ENCODE results near the gene SIPA1L3.
"Not testable (repeated sequence)": the region's sequence is repeated elsewhere in the genome, so short reads cannot be mapped to it uniquely, and the experiment has no call there.

The SIPA1L3 gene

GRCh38 chr19:37906869-37907734 lies at the start of gene SIPA1L3:
Gene SIPA1L3 (plus strand): TSS chr19:37907208. CDS start chr19:38081566, 174,358 bp downstream.
- DNase-seq (ENCODE audit: insufficient read length, low spot score) (peak; percentile 92), FAIRE-seq (peak; percentile 91)

GRCh38 chr19:37864501-37864900 lies 42.5 kb upstream of the SIPA1L3 start:
- FAIRE-seq (no peak), DNase-seq (ENCODE audit: insufficient read length, low spot score) (no peak)

- DNase-seq (ENCODE audit: insufficient read length, low spot score); FAIRE-seq: not testable (repeated sequence)
These were observed 41.1 kb upstream of the SIPA1L3 start for GRCh38 chr19:37865930-37866329.

DNA sequence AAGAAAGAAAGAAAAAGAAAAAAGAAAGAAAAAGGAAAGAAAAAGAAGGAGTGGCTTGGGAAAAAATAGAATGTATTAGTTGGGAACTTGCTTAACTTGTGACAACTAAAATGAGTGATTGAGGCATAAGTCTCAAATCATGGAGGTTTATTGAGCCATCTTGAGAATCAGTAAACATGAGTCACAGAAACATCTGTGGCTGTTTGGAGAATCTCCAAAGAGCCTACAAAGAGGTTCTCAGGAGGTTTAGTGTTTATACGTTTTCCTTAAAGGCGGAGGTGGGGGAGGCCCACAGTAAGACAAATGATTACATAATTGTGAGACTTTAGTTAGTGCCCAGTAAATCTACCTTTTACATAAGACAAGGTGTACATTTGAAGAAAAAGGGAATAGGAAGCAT lies 39.2 kb upstream of the SIPA1L3 start:
- DNase-seq (ENCODE audit: insufficient read length, low spot score) (no peak), FAIRE-seq (no peak)

GRCh38 chr19:37869766-37870340 lies 37.2 kb upstream of the SIPA1L3 start:
- DNase-seq (ENCODE audit: insufficient read length, low spot score) (no peak), FAIRE-seq (no peak)

DNA sequence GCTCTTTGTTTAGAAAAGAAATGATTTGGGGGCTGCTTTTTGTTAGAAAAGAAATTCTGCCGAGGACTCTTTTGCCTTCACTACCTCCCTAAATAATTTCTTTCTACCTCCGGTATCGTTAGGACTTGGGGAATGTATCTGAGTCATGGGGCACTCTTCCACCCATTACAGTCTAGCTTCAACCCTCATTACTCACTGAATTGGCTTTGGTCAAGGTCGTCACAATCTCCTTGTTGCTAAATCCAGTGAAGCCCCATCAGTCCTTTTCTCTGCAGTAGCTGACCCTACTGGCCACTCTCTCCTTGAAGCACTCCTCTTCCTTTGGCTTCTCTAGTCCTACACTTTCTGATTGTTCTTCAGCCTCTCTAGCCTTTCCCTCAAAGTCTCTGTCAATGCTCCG lies 34.6 kb upstream of the SIPA1L3 start:
- FAIRE-seq (no peak), DNase-seq (ENCODE audit: insufficient read length, low spot score) (no peak)

DNA sequence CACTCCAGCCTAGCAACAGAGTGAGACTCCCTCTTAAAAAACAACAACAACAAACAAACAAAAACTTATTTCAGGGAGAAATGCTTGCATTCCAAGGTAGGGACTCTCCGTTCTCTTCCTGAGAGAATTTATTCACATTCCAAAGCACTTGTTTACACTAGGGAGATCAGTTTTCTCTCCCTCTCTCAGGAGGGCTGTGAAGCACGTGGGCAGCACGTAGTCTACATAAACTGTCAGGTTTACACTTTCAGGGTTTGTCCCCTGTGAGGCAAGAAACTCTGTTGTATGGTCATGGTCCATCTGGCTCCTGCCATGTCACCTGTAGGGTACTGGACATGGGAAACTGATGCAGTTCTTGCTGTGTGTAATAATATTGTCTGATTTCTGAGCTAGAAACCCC lies 32.2 kb upstream of the SIPA1L3 start:
- no peak for FAIRE-seq

DNA sequence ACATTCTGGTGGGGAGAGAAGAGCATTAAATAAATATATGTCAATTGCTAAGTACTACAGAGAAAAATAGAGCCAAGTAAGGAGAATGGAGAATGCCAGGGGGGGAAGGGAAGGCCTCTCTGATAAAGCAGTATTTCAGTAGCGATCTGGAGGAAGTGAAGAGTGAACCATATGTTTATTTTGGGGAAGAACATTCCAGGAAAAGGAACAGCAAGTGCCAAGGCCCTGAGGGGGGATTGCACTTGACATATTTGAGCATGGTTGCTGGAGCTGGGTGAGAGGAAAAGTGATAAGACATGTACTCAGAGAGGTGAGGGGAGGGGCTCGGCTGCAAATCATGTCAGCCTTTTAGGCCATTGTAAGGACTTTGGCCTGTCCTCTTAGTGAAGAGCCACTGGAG lies 31.0 kb upstream of the SIPA1L3 start:
- no peak for FAIRE-seq

More for the DNA sequence above, 32.2 kb upstream of the SIPA1L3 start:
- no peak for DNase-seq (ENCODE audit: insufficient read length, low spot score)

GRCh38 chr19:37877147-37877546 lies 29.9 kb upstream of the SIPA1L3 start:
- DNase-seq (ENCODE audit: insufficient read length, low spot score) (no peak), FAIRE-seq (no peak)

More for the DNA sequence above, 31.0 kb upstream of the SIPA1L3 start:
- no peak for DNase-seq (ENCODE audit: insufficient read length, low spot score)

DNA sequence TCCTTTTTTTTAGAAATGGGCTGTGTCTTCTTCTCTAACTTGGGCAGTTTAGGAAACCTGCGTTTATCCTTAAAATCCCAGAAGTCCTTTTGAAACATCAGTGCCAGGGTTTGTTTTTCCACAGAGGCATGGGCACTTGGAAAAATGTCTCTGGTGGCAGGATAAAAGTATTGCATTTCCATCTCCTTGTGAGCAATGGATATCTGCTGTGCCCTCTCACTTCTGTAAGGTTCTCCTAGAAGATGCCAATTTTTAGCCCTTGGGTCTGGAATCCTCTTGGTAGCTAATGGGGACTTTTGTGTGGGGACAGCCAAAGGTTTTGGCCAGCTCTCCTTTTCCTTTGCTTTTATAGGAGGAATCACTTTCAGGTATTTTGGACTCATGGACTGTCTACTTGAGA lies 21.6 kb upstream of the SIPA1L3 start:
- no peak for DNase-seq (ENCODE audit: insufficient read length, low spot score)
- no peak for FAIRE-seq

GRCh38 chr19:37886571-37886970 lies 20.4 kb upstream of the SIPA1L3 start:
- DNase-seq (ENCODE audit: insufficient read length, low spot score) = no peak
- FAIRE-seq = no peak

DNA sequence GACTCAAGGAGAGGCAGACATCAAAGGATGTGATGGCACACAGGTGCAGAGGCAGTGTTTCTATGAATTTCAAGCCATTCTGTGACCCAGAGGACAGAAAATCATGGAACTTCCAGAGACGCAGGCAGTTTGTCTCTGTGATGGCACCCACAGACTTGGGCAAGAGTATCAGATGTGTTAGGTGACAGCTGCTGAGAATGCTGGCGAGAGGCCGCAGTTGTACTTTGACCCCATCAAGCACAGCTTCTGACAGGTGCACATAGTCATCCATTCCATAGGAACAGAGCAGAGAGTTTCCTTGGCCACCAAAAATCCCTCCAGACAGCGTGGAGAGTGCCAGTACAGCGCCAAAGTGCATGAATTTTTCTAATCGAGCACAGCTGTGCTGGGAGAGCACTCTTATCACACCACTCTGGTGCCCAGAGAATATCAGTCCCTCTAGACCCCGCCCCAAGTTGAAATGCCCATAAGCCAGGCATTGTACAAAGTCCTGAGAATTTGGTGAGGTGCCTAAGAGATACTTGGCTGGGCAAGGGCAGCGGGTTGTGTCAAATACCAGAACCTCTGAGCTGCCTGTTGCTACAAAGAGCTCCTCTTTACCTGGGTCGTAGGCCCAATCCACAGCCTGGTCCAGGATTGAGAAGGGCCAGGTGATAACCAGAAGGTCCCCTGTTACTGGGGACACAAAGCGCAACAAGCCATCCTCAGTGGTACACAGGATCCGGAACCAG lies 13.0 kb upstream of the SIPA1L3 start:
- DNase-seq (ENCODE audit: insufficient read length, low spot score) (no peak), FAIRE-seq (no peak)

GRCh38 chr19:37896180-37896579 lies 10.8 kb upstream of the SIPA1L3 start:
- no peak for FAIRE-seq
- DNase-seq (ENCODE audit: insufficient read length, low spot score) = no peak

- no peak for DNase-seq (ENCODE audit: insufficient read length, low spot score)
- no peak for FAIRE-seq
These were observed 7.6 kb upstream of the SIPA1L3 start for GRCh38 chr19:37899453-37899852.

DNA sequence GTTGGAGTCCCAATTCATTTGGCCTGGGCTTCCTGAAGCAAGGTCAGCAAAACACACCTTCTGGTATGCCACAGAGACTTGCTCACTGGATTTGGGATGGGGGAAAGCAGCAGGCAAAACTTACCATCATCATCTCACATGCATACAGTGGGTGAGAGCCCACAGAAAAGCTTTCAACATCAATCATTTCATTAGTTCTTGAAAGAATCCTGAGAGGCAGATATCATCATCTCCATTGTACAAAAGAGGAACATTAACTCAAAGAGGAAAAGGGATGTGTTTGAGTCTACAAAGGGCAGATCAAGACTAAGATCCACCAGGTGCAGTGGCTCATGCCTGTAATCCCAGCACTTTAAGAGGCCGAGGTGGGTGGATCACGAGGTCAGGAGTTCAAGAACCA lies 7.0 kb upstream of the SIPA1L3 start:
- no peak for FAIRE-seq
- DNase-seq (ENCODE audit: insufficient read length, low spot score) = no peak

DNA sequence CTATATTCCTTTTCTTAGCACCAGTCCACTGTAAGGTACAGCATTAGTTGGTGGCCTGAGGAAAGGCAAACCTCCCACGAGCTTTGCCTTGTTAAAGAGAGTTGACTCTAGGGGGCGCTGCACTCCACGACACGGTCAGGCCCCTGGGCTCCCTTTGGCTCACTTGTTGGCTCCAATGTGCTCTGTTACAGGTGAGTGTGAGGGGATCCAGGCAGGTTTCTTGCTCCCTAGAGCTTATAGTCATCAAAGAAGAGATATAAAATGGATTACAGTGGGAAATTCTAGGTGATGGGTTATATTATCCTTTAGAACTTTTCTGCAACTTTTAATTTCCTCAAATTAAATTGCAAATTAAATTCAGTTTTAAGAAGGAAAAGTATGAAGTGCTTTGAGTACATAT lies 4.3 kb upstream of the SIPA1L3 start:
- FAIRE-seq (no peak), DNase-seq (ENCODE audit: insufficient read length, low spot score) (peak; percentile 78)

GRCh38 chr19:37903096-37903495 lies 3.9 kb upstream of the SIPA1L3 start:
- DNase-seq (ENCODE audit: insufficient read length, low spot score) (no peak), FAIRE-seq (no peak)

GRCh38 chr19:37905946-37906868 lies 801 bp upstream of the SIPA1L3 start, which contains the start of gene WDR87:
Gene WDR87 (minus strand): TSS chr19:37906594. CDS start chr19:37898239, 8,355 bp downstream.
- peak; percentile 48 for DNase-seq (ENCODE audit: insufficient read length, low spot score)
- FAIRE-seq = no peak

DNA sequence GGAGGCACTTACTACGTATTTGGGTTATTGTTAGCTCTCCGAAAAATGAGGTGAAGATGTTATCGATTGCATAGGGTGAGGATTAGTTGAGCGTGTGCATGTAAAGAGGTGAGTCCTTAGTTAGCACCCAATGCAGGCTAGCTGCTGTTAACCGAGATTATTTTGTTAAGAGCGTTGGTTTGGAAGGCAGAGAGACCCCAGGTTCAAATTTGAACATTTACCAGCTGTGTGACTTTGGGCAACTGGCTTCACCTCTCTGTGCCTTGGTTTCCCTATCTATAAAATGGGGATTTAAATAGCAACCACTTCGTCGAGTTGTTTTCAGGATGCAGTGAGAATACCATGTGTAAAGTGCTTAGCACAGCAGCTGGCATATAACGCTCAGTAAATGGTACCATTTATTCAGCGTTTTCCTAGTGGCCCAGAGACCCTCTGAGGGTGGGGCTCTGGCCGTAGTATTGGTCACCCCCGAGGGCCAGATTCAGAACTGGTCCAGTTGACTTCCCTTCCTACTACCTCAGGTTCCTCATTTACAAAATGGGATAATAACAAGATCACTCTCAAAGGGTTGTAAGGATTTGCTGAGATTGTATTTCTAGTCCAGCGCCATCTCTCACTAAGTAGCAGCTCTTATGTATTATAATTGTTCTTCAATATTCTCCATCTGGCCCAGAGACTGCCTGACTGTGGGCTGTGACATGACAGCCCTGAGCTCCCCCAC lies 887 bp downstream of the SIPA1L3 start:
- FAIRE-seq (no peak), DNase-seq (ENCODE audit: insufficient read length, low spot score) (no peak)
